Progenitor cell of endocrine pancreas (in vitro differentiated cells): Measurements from ENCODE around the gene DEGS1. TPM values are rescaled to one million over a fixed set of nuclear protein-coding genes. Genes with fewer than 3 reads are reported as not detected.
A peak's percentile ranks its signal among the peaks of the same experiment; 100 is the strongest.

Experiments
- DNase-seq: peaks from one replicate; pipeline ENCODE4 v3.0.0; 2021; ENCODE audit warnings: low spot score; ENCODE audit not compliant: unreplicated experiment
- H3K27ac Mint-ChIP-seq: 2 replicates; pipeline ENCODE4 v1.8.0; 2021; ENCODE audit warnings: mild to moderate bottlenecking, moderate library complexity, mixed read lengths
- H3K27me3 Mint-ChIP-seq: 2 replicates; pipeline ENCODE4 v1.8.0; 2021; ENCODE audit warnings: mixed read lengths
- H3K36me3 Mint-ChIP-seq: 2 replicates; pipeline ENCODE4 v1.8.0; 2022; ENCODE audit warnings: mixed read lengths; ENCODE audit not compliant: insufficient read depth
- H3K4me1 Mint-ChIP-seq: 2 replicates; pipeline ENCODE4 v1.8.0; 2021; ENCODE audit warnings: low read depth, mixed read lengths
- H3K4me3 Mint-ChIP-seq: 2 replicates; pipeline ENCODE4 v1.8.0; 2021; ENCODE audit warnings: low read depth, mild to moderate bottlenecking, moderate library complexity, mixed read lengths
- H3K9me3 Mint-ChIP-seq: 2 replicates; pipeline ENCODE4 v1.8.0; 2021; ENCODE audit warnings: low read depth, mixed read lengths
- total RNA-seq: library from RNA; stranded (reverse); gene quantifications from 2 replicates; pipeline ENCODE4 v1.2.1, GENCODE V29; 2021
- TF ChIP-seq, protein P1 (sequence below): fragments of 200-600 bp; sonication (generic); IDR thresholded peaks from one replicate; pipeline ENCODE4 v1.5.0; 2021; ENCODE audit warnings: antibody characterized with exemption, mild to moderate bottlenecking; ENCODE audit not compliant: unreplicated experiment

The DEGS1 gene
- total RNA-seq, 1 donor from 2014 or later, result 10.4 TPM

DNA sequence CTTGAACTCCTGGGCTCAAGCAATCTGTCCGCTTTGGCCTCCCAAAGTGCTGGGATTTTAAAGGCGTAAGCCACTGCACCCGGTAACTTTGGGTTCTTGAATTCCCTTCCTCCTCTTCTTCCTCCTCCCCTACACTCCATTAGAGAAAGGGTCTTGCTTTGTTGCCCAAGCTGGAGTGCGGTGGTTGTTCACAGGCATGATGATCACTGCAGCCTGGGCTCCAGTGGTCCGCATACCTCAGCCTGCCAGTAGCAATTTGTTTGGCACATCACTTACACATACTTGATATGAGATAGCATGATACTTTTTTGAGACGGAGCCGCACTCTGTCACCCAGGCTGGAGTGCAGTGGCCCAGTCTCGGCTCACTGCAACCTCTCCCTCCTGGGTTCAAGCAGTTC, 2.2 kb downstream of the DEGS1 start:
- H3K27ac Mint-ChIP-seq, result peak overlapping the region; percentile 91
- no peak for DNase-seq
- peaks cover 4% of the 10 kb centered on the region for H3K36me3 Mint-ChIP-seq

DNA sequence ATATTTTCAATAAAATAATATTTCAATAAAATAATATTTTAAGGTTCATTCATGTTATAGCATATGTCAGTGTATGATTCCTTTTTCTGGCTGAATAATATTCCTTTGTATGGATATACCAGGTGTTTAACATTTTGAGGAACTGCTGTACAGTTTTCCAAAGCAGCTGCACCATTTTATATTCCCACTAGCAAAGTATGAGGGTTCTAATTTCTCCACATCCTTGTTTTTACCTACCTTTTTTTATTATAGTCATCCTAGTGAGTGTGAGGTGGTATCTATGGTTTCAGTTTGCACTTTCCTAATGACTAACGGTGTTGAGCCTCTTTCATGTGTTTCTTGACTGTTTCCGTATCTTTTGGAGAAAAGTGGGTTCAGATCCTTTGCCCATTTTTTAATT, 5.2 kb downstream of the DEGS1 start:
- Mint-ChIP-seq H3K27me3 (no peaks in the 10 kb centered on the region), H3K27ac (no peak overlapping the region), H3K4me3 (no peak overlapping the region), H3K9me3 (peaks cover 4% of the 10 kb centered on the region), H3K36me3 (peaks cover 4% of the 10 kb centered on the region), H3K4me1 (peaks cover 8% of the 10 kb centered on the region)
- TF ChIP-seq, protein P1, sequence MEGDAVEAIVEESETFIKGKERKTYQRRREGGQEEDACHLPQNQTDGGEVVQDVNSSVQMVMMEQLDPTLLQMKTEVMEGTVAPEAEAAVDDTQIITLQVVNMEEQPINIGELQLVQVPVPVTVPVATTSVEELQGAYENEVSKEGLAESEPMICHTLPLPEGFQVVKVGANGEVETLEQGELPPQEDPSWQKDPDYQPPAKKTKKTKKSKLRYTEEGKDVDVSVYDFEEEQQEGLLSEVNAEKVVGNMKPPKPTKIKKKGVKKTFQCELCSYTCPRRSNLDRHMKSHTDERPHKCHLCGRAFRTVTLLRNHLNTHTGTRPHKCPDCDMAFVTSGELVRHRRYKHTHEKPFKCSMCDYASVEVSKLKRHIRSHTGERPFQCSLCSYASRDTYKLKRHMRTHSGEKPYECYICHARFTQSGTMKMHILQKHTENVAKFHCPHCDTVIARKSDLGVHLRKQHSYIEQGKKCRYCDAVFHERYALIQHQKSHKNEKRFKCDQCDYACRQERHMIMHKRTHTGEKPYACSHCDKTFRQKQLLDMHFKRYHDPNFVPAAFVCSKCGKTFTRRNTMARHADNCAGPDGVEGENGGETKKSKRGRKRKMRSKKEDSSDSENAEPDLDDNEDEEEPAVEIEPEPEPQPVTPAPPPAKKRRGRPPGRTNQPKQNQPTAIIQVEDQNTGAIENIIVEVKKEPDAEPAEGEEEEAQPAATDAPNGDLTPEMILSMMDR, result no peak
- DNase-seq, result no peak

More for the DNA sequence above, 2.2 kb downstream of the DEGS1 start:
- TF ChIP-seq, protein P1, result no peak
- Mint-ChIP-seq H3K27me3 (peaks cover 5% of the 10 kb centered on the region), H3K4me3 (peak overlapping the region; percentile 37), H3K9me3 (peaks cover 4% of the 10 kb centered on the region), H3K4me1 (peaks cover 10% of the 10 kb centered on the region)

DNA sequence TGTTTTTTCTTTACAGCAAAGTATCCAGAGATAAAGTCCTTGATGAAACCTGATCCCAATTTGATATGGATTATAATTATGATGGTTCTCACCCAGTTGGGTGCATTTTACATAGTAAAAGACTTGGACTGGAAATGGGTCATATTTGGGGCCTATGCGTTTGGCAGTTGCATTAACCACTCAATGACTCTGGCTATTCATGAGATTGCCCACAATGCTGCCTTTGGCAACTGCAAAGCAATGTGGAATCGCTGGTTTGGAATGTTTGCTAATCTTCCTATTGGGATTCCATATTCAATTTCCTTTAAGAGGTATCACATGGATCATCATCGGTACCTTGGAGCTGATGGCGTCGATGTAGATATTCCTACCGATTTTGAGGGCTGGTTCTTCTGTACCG, 6.5 kb downstream of the DEGS1 start:
- TF ChIP-seq, protein P1, result no peak
- Mint-ChIP-seq H3K9me3 (peaks cover 4% of the 10 kb centered on the region), H3K36me3 (peaks cover 4% of the 10 kb centered on the region), H3K4me1 (peaks cover 4% of the 10 kb centered on the region), H3K27ac (no peak overlapping the region), H3K27me3 (no peaks in the 10 kb centered on the region), H3K4me3 (no peak overlapping the region)
- no peak for DNase-seq

DNA sequence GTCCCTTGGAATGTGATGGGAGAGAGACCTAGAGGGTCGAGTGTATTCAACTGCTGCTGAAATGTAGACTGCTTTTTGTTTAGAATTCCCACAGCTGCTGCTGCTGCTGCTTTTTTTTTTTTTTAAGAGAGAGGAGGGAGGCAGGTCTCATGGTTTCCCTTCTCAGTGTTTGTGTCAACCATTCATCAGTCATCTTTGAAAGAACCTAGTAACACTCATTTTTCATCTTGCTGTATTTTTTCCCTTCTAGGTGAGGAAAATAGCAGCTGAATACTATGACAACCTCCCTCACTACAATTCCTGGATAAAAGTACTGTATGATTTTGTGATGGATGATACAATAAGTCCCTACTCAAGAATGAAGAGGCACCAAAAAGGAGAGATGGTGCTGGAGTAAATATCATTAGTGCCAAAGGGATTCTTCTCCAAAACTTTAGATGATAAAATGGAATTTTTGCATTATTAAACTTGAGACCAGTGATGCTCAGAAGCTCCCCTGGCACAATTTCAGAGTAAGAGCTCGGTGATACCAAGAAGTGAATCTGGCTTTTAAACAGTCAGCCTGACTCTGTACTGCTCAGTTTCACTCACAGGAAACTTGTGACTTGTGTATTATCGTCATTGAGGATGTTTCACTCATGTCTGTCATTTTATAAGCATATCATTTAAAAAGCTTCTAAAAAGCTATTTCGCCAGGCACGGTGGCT, 9.2 kb downstream of the DEGS1 start:
- Mint-ChIP-seq H3K9me3 (peaks cover 4% of the 10 kb centered on the region), H3K36me3 (peaks cover 7% of the 10 kb centered on the region), H3K4me3 (no peak overlapping the region), H3K27ac (no peak overlapping the region), H3K4me1 (peaks cover 4% of the 10 kb centered on the region), H3K27me3 (no peaks in the 10 kb centered on the region)
- TF ChIP-seq, protein P1, result no peak
- DNase-seq, result no peak

DNA sequence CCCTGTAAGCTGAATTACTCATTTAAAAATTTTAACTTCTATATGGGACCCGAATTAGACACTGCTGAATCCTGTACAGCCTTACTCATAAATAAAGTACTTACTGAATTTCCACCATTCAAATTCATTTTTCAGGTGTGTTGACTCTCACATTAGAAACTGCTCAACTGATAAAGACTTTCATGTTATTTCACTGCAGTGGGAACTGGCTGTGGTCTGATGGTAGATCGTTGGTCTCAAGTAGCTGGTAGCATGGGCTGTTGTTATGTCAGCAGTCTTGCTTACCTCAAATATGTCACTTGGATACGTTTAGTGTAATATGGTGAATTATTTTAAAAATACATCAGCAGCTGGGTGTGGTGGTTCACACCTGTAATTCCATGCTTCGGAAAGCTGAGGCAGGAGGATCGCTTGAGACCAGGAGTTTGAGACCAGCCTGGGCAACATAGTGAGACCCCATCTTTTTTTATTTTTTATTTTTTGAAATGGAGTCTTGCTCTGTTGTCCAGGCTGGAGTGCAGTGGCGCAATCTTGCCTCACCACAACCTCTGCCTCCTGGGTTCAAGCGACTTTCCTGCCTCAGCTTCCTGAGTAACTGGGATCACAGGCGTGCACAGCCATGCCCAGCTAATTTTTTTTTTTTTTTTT, 10.4 kb downstream of the DEGS1 start:
- H3K4me1 Mint-ChIP-seq, result peaks cover 4% of the 10 kb centered on the region
- H3K27ac Mint-ChIP-seq, result no peak overlapping the region
- H3K4me3 Mint-ChIP-seq, result no peak overlapping the region
- TF ChIP-seq, protein P1, result no peak
- no peak for DNase-seq
- peaks cover 7% of the 10 kb centered on the region for H3K36me3 Mint-ChIP-seq
- no peaks in the 10 kb centered on the region for H3K27me3 Mint-ChIP-seq
- H3K9me3 Mint-ChIP-seq, result peaks cover 2% of the 10 kb centered on the region
